UCSD-AML1 (cell line): ENCODE data around the gene PLXDC1.

Experiments used
- DNase-seq: peaks from one replicate; lab custom pipeline; 2025; ENCODE audit not compliant: unreplicated experiment; lab: John Stamatoyannopoulos, UW

PLXDC1 gene

DNA sequence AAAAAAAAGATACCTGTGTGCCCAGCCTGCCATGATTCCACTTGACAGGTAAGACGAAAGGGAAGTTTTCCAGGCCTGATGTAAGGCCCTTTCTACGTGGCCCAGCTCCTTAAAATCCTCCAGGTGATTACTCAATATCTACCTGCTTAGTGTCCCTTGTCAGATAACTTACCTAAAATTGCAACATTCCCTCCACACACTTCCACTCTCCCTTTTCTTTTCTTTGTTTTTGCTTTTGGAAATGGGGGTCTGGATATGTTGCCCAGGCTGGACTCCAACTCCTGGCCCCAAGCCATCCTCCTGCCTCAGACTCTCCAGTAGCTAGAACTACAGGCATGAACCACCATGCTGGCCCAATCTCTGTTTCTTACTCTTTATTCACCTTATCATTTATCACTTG lies 7.2 kb upstream of the PLXDC1 start:
- DNase-seq = no peak

DNA sequence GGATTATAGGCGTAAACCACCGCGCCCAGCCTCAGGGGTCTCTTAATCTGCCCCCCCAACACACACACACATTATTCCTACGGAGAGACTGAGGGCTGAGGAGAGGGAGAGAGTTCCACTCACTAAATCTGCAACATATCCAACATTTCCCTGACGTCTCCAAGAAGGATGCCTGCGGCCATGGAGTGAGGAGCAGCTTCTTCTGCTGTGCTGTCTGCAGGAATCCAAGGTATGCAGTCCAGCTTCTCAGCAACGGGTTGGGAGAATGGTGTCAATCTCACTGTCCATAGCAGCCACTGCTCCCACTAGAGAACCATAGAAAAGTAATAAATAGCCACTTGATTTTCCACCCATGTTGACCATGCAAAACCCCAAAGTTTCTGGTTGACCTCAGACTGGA lies 5.1 kb upstream of the PLXDC1 start:
- DNase-seq = no peak

DNA sequence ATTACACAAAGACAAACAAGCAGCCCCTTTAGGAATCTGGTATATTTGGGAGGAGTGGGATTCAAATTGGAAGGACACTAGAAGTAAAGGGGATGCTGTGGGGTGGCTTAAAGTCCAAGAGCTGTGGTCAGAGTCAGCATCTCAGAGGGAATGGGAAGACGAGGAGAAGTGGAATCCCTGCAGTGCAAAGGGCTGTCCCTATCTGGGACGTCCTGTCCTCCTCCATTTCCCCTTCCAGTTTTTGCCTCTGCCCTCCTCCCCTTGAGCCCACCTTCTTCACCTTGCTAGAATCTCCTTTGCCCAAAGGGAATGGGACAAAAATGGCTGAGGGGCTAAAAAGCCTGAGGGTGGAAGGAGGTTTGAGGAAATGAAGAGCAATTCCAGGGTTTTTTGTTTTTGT lies 4.2 kb upstream of the PLXDC1 start:
- DNase-seq = no peak

- peak; percentile 92 for DNase-seq
Observed at GRCh38 chr17:39153599-39154051, 2.2 kb upstream of the PLXDC1 start.

GRCh38 chr17:39151943-39152818 lies 744 bp upstream of the PLXDC1 start:
- DNase-seq = no peak

DNA sequence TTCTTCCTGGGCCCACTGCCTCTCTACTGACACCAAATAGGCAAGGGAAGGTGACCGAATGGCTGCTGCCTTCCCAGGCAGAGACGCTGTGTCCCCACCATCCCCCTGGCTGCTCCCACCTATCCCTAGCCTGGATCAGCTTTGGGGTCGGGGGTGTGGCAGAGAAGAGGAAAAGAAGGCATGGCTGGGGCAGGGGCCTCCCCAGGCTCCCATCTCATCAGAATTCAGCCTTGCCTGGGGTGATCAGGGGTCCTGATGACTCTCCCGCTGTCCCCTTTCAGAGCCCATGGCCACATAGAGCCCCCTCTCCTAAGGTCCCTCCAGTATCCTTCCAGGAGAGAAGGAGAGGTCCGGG lies 665 bp downstream of the PLXDC1 start:
- DNase-seq = no peak

GRCh38 chr17:39150104-39150634 lies 1.3 kb downstream of the PLXDC1 start:
- DNase-seq = no peak

GRCh38 chr17:39147221-39148185 lies 3.9 kb downstream of the PLXDC1 start:
- DNase-seq = no peak

DNA sequence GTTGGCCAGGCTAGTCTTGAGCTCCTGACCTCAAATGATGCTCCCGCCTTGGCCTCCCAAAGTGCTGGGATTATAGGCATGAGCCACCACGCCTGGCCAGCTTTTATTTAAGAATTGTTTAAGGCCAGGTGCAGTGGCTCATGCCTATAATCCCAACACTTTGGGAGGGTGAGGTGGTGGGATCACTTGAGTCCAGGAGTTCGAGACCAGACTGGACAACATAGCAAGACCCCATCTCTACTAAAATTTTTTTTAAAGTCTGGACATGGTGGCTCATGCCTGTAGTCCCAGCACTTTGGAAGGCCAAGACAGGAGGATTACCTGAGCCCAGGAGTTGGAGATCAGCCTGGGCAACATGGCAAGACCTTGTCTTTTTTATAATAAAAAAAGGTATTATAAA lies 5.2 kb downstream of the PLXDC1 start:
- DNase-seq = no peak

DNA sequence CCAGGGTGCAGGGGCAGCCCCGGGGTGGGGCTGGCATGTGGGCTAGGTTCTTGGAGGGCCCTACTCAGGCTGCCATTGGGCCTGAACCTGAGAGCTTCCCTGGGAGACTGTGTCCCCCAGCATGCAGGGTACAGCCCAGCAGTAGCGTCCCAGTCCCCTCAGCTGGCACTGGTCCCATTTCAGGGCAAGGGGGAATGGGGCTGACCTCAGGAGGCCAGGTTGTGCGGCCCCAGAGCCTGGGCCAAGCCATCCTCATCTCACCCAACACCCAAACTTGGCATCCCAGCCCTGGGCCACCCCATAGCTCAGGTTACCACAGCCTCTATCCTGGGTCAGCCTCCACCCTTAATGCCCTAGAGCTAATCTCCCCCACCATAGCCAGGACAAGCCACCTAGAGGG lies 6.3 kb downstream of the PLXDC1 start:
- no peak for DNase-seq

- no peak for DNase-seq
Observed at GRCh38 chr17:39144416-39144840, 7.0 kb downstream of the PLXDC1 start.

- DNase-seq = no peak
Observed at GRCh38 chr17:39143552-39144093, 7.8 kb downstream of the PLXDC1 start.

DNA sequence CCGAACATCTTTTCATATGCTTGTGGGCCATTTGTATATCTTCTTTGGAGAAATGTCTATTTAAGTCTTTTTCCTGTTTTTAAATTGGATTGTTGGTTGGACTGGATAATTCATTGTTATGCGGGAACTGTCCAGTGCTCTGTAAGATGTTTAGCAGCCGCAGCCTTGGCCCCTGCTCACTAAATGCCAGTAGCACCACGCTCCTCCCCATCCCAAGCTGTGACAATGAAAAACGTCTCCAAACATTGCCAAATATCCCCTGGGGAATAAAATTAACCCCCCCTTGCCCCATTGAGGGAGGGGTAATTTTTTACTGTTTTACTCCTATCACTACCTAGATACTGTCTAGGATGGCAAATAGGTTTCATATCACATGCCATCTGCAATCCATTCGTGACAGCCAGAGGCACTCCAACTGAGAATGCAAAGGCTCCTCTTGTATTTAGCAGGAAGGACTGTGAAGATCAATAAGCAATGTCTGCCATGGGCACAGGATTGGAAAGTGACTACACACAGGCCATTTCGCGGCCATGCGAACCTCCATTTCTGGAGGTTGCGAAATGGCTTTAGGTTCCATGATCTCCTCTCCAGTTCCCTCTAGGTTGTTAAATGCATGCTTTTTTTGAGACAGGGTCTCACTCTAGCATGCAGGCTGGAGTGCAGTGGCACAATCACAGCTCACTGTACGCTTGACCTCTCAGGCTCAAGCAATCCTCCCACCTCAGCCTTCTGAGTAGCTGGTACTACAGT lies 9.3 kb downstream of the PLXDC1 start:
- DNase-seq = no peak

DNA sequence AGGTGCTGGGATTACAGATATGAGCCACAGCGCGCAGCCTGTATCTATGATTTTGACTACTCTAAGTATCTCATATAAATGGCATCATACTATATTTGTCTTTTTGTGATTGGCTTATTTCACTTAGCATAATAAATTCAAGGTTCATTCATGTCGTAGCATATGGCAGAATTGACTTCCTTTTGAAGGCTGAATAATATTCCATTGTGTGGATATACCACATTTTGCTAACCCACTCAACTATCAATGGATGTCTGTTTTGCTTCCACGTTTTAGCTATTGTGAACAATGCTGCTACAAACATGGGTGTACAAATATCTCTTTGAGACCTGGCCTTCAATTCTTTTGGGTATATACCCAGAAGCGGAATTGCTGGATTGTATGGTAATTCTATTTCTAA lies 10.1 kb downstream of the PLXDC1 start:
- no peak for DNase-seq

DNA sequence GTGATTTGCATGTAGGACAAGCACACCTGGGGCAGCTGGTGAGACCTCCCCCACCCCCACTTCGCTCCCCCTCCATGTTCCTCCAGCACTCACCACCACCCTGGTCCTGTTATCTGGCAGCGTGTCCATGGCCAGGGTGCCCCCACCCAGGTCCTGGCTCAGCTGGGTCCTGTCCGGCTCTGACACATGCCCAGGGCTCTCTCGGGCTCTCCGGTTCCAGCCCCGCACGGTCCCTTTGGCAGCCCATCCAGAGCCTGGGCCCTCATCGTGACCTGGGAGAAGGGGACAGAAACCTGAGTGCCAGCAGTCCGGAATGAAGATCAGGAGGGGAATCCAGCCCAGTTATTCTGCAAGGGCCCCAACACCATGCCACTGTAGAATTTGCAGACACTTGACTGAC lies 11.9 kb downstream of the PLXDC1 start:
- DNase-seq = no peak

GRCh38 chr17:39139161-39139511 lies 12.3 kb downstream of the PLXDC1 start:
- DNase-seq = no peak

DNA sequence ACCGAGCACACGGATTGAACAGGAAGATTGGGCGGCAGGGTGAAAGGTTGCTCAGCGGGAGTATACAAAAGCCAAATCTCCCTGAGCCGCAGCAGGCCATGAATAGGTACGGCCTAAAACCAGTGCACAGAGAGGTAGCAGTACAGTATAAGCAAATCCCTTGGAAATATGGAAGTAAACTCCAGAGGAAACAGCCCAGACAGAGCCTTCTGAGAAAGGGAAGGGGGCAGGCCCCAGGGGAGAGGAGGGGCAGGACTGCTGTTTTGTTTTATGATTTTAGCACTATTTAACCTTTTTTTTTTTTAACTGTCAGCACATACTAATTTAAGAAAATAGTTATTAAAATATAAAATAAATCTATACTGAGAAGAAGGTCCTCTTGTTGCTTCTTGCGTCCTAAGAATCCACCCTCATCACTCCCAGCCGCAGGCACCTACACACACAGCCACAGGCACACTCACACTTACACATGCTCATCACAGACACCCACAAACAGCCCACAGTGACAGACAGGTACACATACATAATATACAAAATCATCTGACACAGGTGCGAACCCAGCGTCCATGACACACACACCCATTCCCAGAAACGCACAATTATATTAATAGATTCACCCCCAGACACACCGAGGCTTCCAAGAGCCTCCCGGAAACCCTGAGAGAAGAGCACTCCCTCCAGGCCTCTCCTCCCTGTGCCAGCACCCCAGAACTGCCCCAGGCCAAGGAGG lies 12.8 kb downstream of the PLXDC1 start:
- DNase-seq = no peak

GRCh38 chr17:39134878-39135277 lies 16.6 kb downstream of the PLXDC1 start:
- no peak for DNase-seq

- no peak for DNase-seq
Observed at GRCh38 chr17:39132192-39132610, 19.2 kb downstream of the PLXDC1 start.

GRCh38 chr17:39131616-39132015 lies 19.8 kb downstream of the PLXDC1 start:
- no peak for DNase-seq
